H9 (cell line): ENCODE results near the gene CCL24. TPM values are rescaled to one million over a fixed set of nuclear protein-coding genes. Genes with fewer than 3 reads are reported as not detected.
"Not testable (repeated sequence)": the region's sequence is repeated elsewhere in the genome, so short reads cannot be mapped to it uniquely, and the experiment has no call there.

Experiments
- DNase-seq: peaks from one replicate; pipeline ENCODE4 v3.0.0-alpha.2; 2017
- H2AFZ ChIP-seq: one replicate; pipeline ENCODE4 v1.6.1; 2013; ENCODE audit warnings: mild to moderate bottlenecking, low read length, control low read depth, moderate library complexity
- H2AK5ac ChIP-seq: 2 replicates; pipeline ENCODE4 v1.6.1; 2013; ENCODE audit warnings: low read length, control low read depth, mixed read lengths; ENCODE audit not compliant: insufficient read length
- H2BK120ac ChIP-seq: one replicate; pipeline ENCODE4 v1.6.1; 2013; ENCODE audit warnings: low read depth, mild to moderate bottlenecking, low read length, control low read depth, inconsistent platforms; ENCODE audit not compliant: poor library complexity, severe bottlenecking
- H2BK12ac ChIP-seq: 2 replicates; pipeline ENCODE4 v1.6.1; 2013; ENCODE audit warnings: low read length, control low read depth, mixed read lengths, low read depth; ENCODE audit not compliant: insufficient read length
- H2BK15ac ChIP-seq: 2 replicates; pipeline ENCODE4 v1.6.1; 2013; ENCODE audit warnings: low read depth, low read length, control low read depth
- H2BK20ac ChIP-seq: one replicate; pipeline ENCODE4 v1.6.1; 2013; ENCODE audit warnings: low read depth, mild to moderate bottlenecking, low read length, control low read depth, inconsistent platforms; ENCODE audit not compliant: poor library complexity, severe bottlenecking
- H2BK5ac ChIP-seq: 2 replicates; pipeline ENCODE4 v1.6.1; 2013; ENCODE audit warnings: low read length, control low read depth, mixed read lengths; ENCODE audit not compliant: insufficient read length
- H3K14ac ChIP-seq: 2 replicates; pipeline ENCODE4 v1.6.1; 2013; ENCODE audit warnings: low read length, control low read depth; ENCODE audit not compliant: insufficient read depth
- H3K18ac ChIP-seq: 2 replicates; pipeline ENCODE4 v1.6.1; 2013; ENCODE audit warnings: low read depth, mild to moderate bottlenecking, mixed read lengths, low read length, control low read depth; ENCODE audit not compliant: insufficient read length
- H3K23ac ChIP-seq: 2 replicates; pipeline ENCODE4 v1.6.1; 2013; ENCODE audit warnings: low read length, control low read depth, mixed read lengths, low read depth; ENCODE audit not compliant: insufficient read length
- H3K23me2 ChIP-seq: 2 replicates; pipeline ENCODE4 v1.6.1; 2013; ENCODE audit warnings: low read depth, mild to moderate bottlenecking, mixed read lengths, low read length, control low read depth; ENCODE audit not compliant: insufficient read length, poor library complexity, severe bottlenecking
- H3K27ac ChIP-seq: 2 replicates; pipeline ENCODE4 v1.5.1; 2013; ENCODE audit warnings: low read length, control low read depth, mixed read lengths, low read depth; ENCODE audit not compliant: insufficient read length
- H3K27me3 ChIP-seq: 2 replicates; pipeline ENCODE4 v1.6.1; 2013; ENCODE audit warnings: low read length, control low read depth, inconsistent platforms; ENCODE audit not compliant: insufficient read depth
- H3K4ac ChIP-seq: 2 replicates; pipeline ENCODE4 v1.6.1; 2013; ENCODE audit warnings: low read depth, mild to moderate bottlenecking, control low read depth, inconsistent platforms, low read length, moderate library complexity
- H3K4me1 ChIP-seq: 2 replicates; pipeline ENCODE4 v1.6.1; 2013; ENCODE audit warnings: low read length, control low read depth, inconsistent platforms; ENCODE audit not compliant: insufficient read depth
- H3K4me2 ChIP-seq: 2 replicates; pipeline ENCODE4 v1.6.1; 2013; ENCODE audit warnings: low read length, control low read depth, mixed read lengths; ENCODE audit not compliant: insufficient read length, insufficient read depth
- H3K56ac ChIP-seq: 2 replicates; pipeline ENCODE4 v1.6.1; 2013; ENCODE audit warnings: low read depth, mild to moderate bottlenecking, mixed read lengths, low read length, control low read depth; ENCODE audit not compliant: insufficient read length
- H3K79me1 ChIP-seq: 2 replicates; pipeline ENCODE4 v1.6.1; 2013; ENCODE audit warnings: low read depth, mild to moderate bottlenecking, moderate library complexity, low read length, control low read depth, inconsistent platforms; ENCODE audit not compliant: insufficient read depth, poor library complexity, severe bottlenecking
- H3K79me2 ChIP-seq: 2 replicates; pipeline ENCODE4 v1.6.1; 2013; ENCODE audit warnings: low read length, control low read depth, inconsistent platforms; ENCODE audit not compliant: insufficient read depth
- H3K9ac ChIP-seq: 2 replicates; pipeline ENCODE4 v1.6.1; 2013; ENCODE audit warnings: low read length, control low read depth, mixed read lengths; ENCODE audit not compliant: insufficient read length; ENCODE audit errors: extremely low read depth
- H3K9me3 ChIP-seq: one replicate; pipeline ENCODE4 v1.6.1; 2013; ENCODE audit warnings: low read depth, low read length, inconsistent platforms; ENCODE audit not compliant: control insufficient read depth
- H3T11ph ChIP-seq: one replicate; pipeline ENCODE4 v1.6.1; 2013; ENCODE audit warnings: mild to moderate bottlenecking, low read length, control low read depth, inconsistent platforms
- H4K20me1 ChIP-seq: one replicate; pipeline ENCODE4 v1.6.1; 2013; ENCODE audit not compliant: control insufficient read depth, insufficient read length, insufficient read depth
- H4K5ac ChIP-seq: 2 replicates; pipeline ENCODE4 v1.6.1; 2013; ENCODE audit warnings: low read depth, mild to moderate bottlenecking, mixed read lengths, low read length, control low read depth; ENCODE audit not compliant: insufficient read length
- H4K8ac ChIP-seq: replicated peaks from 2 replicates; pipeline ENCODE4 v1.6.1; 2013; ENCODE audit warnings: low read length, control low read depth, mixed read lengths, low read depth; ENCODE audit not compliant: insufficient read length
- H4K91ac ChIP-seq: 2 replicates; pipeline ENCODE4 v1.6.1; 2013; ENCODE audit warnings: low read depth, mild to moderate bottlenecking, moderate library complexity, mixed read lengths, low read length, control low read depth; ENCODE audit not compliant: insufficient read length
- H3K27ac Mint-ChIP-seq, 3 experiments: 2 replicates in 2 of 3; 3 replicates in 1 of 3; pipeline ENCODE4 v1.8.0; 2020 to 2021; ENCODE audit warnings: mixed read lengths in 3 of 3, mild to moderate bottlenecking in 1 of 3, moderate library complexity in 1 of 3
- H3K27me3 Mint-ChIP-seq: 2 replicates; pipeline ENCODE4 v1.8.0; 2021; ENCODE audit warnings: low read depth, mild to moderate bottlenecking, moderate library complexity, mixed read lengths
- H3K36me3 Mint-ChIP-seq, 3 experiments: 2 replicates in 2 of 3; 3 replicates in 1 of 3; pipeline ENCODE4 v1.8.0; 2020 to 2021; ENCODE audit warnings: low read depth in 3 of 3, mixed read lengths in 3 of 3; ENCODE audit not compliant: insufficient read depth in 1 of 3
- H3K4me1 Mint-ChIP-seq, 2 experiments: 2 replicates each; pipeline ENCODE4 v1.8.0; 2020; ENCODE audit warnings: mixed read lengths in 2 of 2
- H3K4me3 Mint-ChIP-seq, 2 experiments: 2 replicates in 1 of 2; 3 replicates in 1 of 2; pipeline ENCODE4 v1.8.0; 2020 to 2021; ENCODE audit warnings: mild to moderate bottlenecking in 2 of 2, mixed read lengths in 2 of 2, moderate library complexity in 1 of 2
- H3K9me3 Mint-ChIP-seq, 2 experiments: 2 replicates in 1 of 2; 3 replicates in 1 of 2; pipeline ENCODE4 v1.8.0; 2020; ENCODE audit warnings: mild to moderate bottlenecking in 2 of 2, mixed read lengths in 2 of 2, moderate library complexity in 1 of 2
- CTCF ChIP-seq: fragments of 200-600 bp; sonication (generic); conservative IDR thresholded peaks from 3 replicates; pipeline ENCODE4 v1.8.0; 2021; ENCODE audit warnings: antibody characterized with exemption, mild to moderate bottlenecking
- WGBS: extraction: QIAGEN DNeasy Blood & Tissue Kit; methylation state at CpG from one replicate; pipeline ENCODE4 v1.1.7; 2013; ENCODE audit warnings: missing lambda C conversion rate, low lambda C conversion rate, mixed read lengths; ENCODE audit not compliant: insufficient read length; ENCODE audit errors: extremely low coverage; 5-methylcytosine and 5-hydroxymethylcytosine counted together
- total RNA-seq: library from RNA; stranded (reverse); gene quantifications from 2 replicates; pipeline ENCODE4 v1.2.1, GENCODE V29; 2021

The CCL24 gene
- total RNA-seq, 1 experiment from 2014 or later: not detected

GRCh38 chr7:75830978-75831377 lies 17.4 kb upstream of the CCL24 start:
- Histone ChIP-seq H4K5ac (no peak overlapping the region), H2BK15ac (no peak overlapping the region), H2AFZ (no peak overlapping the region), H3K4ac (no peak overlapping the region), H3K9me3 (no peaks in the 10 kb centered on the region), H4K91ac (no peak overlapping the region), H3K56ac (no peak overlapping the region), H3K9ac (no peak overlapping the region), H3K79me2 (no peaks in the 10 kb centered on the region), H3K14ac (no peak overlapping the region), H2BK12ac (no peak overlapping the region), H2BK5ac (no peak overlapping the region), H3K23me2 (no peaks in the 10 kb centered on the region), H3K4me1 (no peaks in the 10 kb centered on the region), H3K18ac (no peak overlapping the region), H4K20me1 (no peaks in the 10 kb centered on the region), H3K27ac (no peak overlapping the region), H2AK5ac (no peak overlapping the region), H3T11ph (no peak overlapping the region), H3K79me1 (no peaks in the 10 kb centered on the region), H2BK20ac (no peak overlapping the region), H2BK120ac (no peak overlapping the region), H3K4me2 (no peak overlapping the region), H4K8ac (no peak overlapping the region), H3K23ac (no peak overlapping the region), H3K27me3 (no peaks in the 10 kb centered on the region)
- H3K36me3 Mint-ChIP-seq: no peaks in the 10 kb centered on the region; a peak in 1 of 7 replicates
- peaks cover 12% of the 10 kb centered on the region in 2 experiments for H3K4me1 Mint-ChIP-seq
- H3K4me3 Mint-ChIP-seq: no peak overlapping the region
- DNase-seq: no peak
- H3K9me3 Mint-ChIP-seq: no peaks in the 10 kb centered on the region
- TF ChIP-seq CTCF: no peak
- peaks cover 43% of the 10 kb centered on the region for H3K27me3 Mint-ChIP-seq
- no peak overlapping the region for H3K27ac Mint-ChIP-seq
- no CpG with 5 or more reads among the region's 6 CpGs for WGBS

- not testable (repeated sequence) for H2BK5ac ChIP-seq, H3K23ac ChIP-seq, H4K5ac ChIP-seq, H3T11ph ChIP-seq, H3K79me1 ChIP-seq, H3K4me1 ChIP-seq, H3K9me3 ChIP-seq, H3K9ac ChIP-seq, H3K14ac ChIP-seq, H2AK5ac ChIP-seq, H4K8ac ChIP-seq, H3K27ac ChIP-seq, H3K27me3 ChIP-seq, H2BK120ac ChIP-seq, H4K20me1 ChIP-seq, H3K4me3 Mint-ChIP-seq, H3K4me2 ChIP-seq, H3K4ac ChIP-seq, H2BK12ac ChIP-seq, H3K56ac ChIP-seq, H3K9me3 Mint-ChIP-seq, H2AFZ ChIP-seq, H3K23me2 ChIP-seq, DNase-seq, H3K79me2 ChIP-seq, H3K18ac ChIP-seq, H2BK15ac ChIP-seq, H4K91ac ChIP-seq, H2BK20ac ChIP-seq, H3K36me3 Mint-ChIP-seq
- Mint-ChIP-seq H3K27me3 (peaks cover 43% of the 10 kb centered on the region), H3K27ac (peak overlapping the region in 1 of 3 experiments; percentile 42; a peak in 1 of 7 replicates), H3K4me1 (peaks cover 12% of the 10 kb centered on the region in 2 experiments)
- WGBS: no CpG with 5 or more reads among the region's 6 CpGs
These were observed 16.1 kb upstream of the CCL24 start for GRCh38 chr7:75829656-75830055.
